ENCODE results near the gene COL4A2.

- TF ChIP-seq CTCF (IDR thresholded peaks at IDR 0.05; ENCODE audit: low read length): no peak
- TF ChIP-seq EZH2 (optimal IDR thresholded peaks at IDR 0.05; ENCODE audit: low read depth, low read length): no peak
- no peak for TF ChIP-seq EZH2phosphoT487 (IDR thresholded peaks at IDR 0.05; ENCODE audit: low read length)
Observed at GRCh38 chr13:110349239-110349638, 42.2 kb downstream of the COL4A2 start.

Data from MM.1S (cell line).